Neural cell (in vitro differentiated cells): ENCODE measurements around the gene IKBKG.

Experiments used
- CTCF ChIP-seq: fragments of 450-650 bp; IDR thresholded peaks from 2 replicates; pipeline ENCODE4 v1.5.1; 2014; ENCODE audit warnings: antibody characterized with exemption, mild to moderate bottlenecking, moderate library complexity; ENCODE audit not compliant: poor library complexity, severe bottlenecking
- RAD21 ChIP-seq: fragments of 450-650 bp; conservative IDR thresholded peaks from 2 replicates; pipeline ENCODE4 v1.6.1; 2014; ENCODE audit warnings: antibody characterized with exemption, mild to moderate bottlenecking, moderate library complexity

- TF ChIP-seq RAD21 (no peak), CTCF (no peak)
Observed at GRCh38 chrX:154603438-154604430, 56.3 kb downstream of the IKBKG start.
